H1 (cell line): ENCODE measurements around the gene WNT7A. TPM values are rescaled to one million over a fixed set of nuclear protein-coding genes. Genes with fewer than 3 reads are reported as not detected.

Experiments used
- GABPA ChIP-seq: IDR thresholded peaks from 2 replicates; pipeline ENCODE4 v1.6.1; 2011; ENCODE audit warnings: mild to moderate bottlenecking, low read length, moderate library complexity, borderline replicate concordance; ENCODE audit not compliant: insufficient read depth
- PHF8 ChIP-seq: fragments of 200-600 bp; sonication (generic); conservative IDR thresholded peaks from 2 replicates; pipeline ENCODE4 v1.7.1; 2012; ENCODE audit warnings: low read depth, mild to moderate bottlenecking, inconsistent platforms, low read length, moderate library complexity
- SIN3A ChIP-seq, 2 experiments: IDR thresholded peaks in 1 of 2; conservative IDR thresholded peaks in 1 of 2; 2 replicates each; pipeline ENCODE4 v1.6.1; 2011 to 2012; ENCODE audit warnings: low read length in 2 of 2, improper control_type of control experiment in 1 of 2, low read depth in 1 of 2, mild to moderate bottlenecking in 1 of 2
- USF2 ChIP-seq: IDR thresholded peaks from 2 replicates; pipeline ENCODE4 v1.6.1; 2011; ENCODE audit warnings: low read length, improper control_type of control experiment
- polyA plus RNA-seq, 7 experiments: library from polyadenylated mRNA; depleted of rRNA in 3 of 7; stranded (reverse) in 5 of 7; unstranded in 2 of 7; fragments of >200 nt in 5 of 7; fragments of 200-250 nt in 2 of 7; gene quantifications; 1 replicate in 5 of 7; 2 replicates in 1 of 7; 4 replicates in 1 of 7; pipeline versions ENCODE4 v1.2.1 to v1.2.3, GENCODE V29; 2011 to 2013; ENCODE audit warnings: missing spikeins in 2 of 7, mixed read lengths in 2 of 7
- total RNA-seq: library from RNA; stranded (reverse); fragmentation: NEBNext Ultra II Directional; extraction: Animal tissue kit (Norgen Biotek cat#: 25700); gene quantifications from 2 replicates; pipeline ENCODE4 v1.2.1, GENCODE V29; 2021

WNT7A gene
- total and polyA plus RNA-seq, 2 of the 8 experiments (the other 6 are each of a cell fraction or from before 2014, with no cell fraction given): 0.02 TPM; not detected in 1

GRCh38 chr3:13871791-13872190 lies 8.1 kb downstream of the WNT7A start (continued):
- TF ChIP-seq PHF8 (no peak), GABPA (no peak), SIN3A (conservative IDR thresholded peaks at IDR 0.05 in 1 of 2, IDR thresholded peaks at IDR 0.05 in 1 of 2; ENCODE audit: low read depth in 1 of 2, low read length in 2 of 2) (no peak), USF2 (no peak)
